GM21825 (cell line): ENCODE results near the gene ACTN2.

Experiments used
- ATAC-seq: cut with Tn5 transposase; IDR thresholded peaks from one replicate; pipeline ENCODE4 v1.9.1; 2021; ENCODE audit warnings: mild to moderate bottlenecking, moderate library complexity; ENCODE audit not compliant: unreplicated experiment

Gene ACTN2

GRCh38 chr1:236734141-236734765 is 48.0 kb downstream of the ACTN2 start:
- no peak for ATAC-seq

DNA sequence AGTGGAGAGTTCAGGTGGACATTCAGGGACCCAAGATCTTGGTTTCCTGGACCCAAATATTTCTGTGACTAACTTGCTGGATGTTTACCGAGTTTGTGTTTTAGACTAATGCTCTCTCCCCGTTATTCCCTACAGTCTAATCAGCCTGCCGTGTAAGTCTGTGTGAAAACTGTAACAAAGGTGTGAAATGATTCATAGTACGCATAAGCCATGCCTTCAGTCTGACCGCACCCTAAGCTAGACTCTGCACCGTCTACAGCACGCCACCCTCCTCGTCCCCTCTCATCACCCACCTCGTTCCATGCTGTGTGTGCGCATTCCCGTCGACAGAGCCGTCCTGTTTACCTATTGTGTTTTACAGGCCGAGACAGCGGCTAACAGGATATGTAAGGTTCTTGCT is 50.5 kb downstream of the ACTN2 start:
- no peak for ATAC-seq

DNA sequence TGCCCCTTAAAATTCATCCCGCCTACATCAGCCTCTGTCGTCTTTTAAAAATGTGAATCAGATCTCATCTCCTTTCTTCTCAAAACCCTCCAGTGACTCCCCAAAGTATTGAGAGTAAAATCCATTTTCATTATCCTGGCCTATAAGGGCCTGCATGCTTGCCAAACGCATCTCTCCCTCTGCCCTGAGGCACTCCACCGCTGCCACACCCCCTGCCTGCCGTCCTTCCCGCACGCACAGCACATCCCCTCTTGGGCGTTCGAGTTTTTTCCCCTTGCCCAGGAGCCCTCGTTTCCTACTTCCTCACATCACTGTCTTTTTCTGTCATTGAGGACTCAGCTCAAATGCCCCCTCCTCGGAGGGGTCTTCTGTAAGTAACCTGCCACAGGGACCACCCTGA is 55.5 kb downstream of the ACTN2 start:
- no peak for ATAC-seq

GRCh38 chr1:236742421-236743160 is 56.3 kb downstream of the ACTN2 start:
- no peak for ATAC-seq

DNA sequence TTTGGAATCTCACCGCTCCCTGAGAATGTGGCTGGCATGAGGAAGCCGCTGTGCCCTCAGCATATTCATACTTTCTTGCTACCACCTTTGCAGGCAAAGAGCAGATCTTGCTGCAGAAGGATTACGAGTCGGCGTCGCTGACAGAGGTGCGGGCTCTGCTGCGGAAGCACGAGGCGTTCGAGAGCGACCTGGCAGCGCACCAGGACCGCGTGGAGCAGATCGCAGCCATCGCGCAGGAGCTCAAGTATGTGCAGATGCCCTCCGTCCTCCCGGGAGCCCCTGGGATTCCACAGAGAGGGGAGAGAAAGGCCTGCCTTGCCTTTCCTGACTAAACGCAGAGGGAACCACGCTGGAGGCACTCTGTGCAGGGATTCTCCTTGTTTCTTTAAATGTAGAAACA is 58.2 kb downstream of the ACTN2 start:
- no peak for ATAC-seq

DNA sequence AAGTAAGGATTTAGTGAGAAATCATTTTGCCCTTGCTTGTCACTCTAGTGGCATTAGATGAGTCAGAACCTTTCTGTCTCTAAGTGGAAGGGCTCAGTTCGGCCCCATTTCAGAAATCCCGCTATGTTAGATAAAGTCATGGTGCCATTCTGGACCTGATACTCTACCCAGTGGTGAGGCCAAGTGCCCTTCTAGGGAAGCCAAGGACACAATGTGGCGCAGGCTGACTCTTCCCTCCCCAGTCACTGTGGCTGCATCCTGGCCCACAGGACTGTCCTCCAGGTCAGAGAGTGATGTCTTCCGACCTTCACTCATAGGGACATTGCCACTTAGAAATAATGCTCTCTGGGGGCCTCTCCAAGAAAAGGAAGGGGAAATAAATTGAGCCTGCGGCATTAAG is 60.5 kb downstream of the ACTN2 start:
- no peak for ATAC-seq

DNA sequence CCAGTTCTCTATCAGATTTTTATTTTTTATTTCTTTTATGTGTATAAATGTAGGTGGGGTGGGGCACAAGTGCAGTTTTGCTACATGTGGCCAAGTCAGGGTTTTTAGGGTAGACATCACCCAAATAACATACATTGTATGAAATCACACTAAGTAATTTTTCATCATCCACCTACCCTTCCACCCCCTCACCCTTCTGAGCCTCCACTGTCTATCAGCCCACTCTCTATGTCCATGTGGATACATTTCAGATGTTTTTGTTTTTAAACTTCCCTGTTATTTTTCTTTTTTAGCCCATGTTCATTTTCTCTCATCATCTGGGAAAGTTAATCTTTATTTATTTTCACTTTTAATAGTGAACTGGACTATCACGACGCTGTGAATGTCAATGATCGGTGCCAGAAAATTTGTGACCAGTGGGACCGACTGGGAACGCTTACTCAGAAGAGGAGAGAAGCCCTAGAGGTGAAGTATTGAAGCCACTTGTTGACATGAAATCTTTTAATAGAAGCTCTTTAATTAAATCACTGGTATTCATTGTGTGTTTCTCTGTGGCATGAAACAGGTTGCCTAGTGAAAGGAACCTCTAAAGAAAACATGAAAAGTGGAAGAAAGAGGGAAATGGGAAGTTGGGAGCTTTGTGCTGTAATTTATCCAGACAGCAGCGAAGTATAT is 61.1 kb downstream of the ACTN2 start:
- ATAC-seq = no peak

DNA sequence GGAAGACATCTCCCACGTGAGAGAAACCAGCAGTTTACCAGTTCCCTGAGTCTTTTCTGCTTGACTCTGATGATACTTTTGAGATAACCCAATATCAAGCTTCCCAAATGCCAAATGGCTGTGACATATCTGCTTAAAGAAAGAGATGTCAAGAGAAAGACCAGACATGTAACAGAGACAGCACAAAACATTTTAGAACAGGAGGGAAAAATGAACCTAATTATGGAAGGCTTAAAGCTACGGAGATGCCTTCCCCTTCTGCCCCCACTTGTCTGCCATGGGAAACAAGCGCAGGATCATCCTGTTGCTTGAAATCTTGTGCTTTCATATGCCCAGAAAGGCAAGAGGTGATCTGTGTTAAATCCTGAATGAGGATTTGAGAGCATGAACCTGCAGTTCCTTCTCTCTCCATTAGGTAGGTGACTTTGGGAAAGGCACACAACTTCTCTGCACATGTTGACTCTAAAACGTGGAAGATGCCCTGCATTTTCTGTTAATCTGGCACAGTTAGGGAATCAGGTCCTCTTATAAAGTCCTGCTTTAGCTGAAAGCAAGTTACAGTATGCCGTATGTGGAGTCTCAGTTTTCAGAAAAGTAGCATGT is 62.1 kb downstream of the ACTN2 start:
- ATAC-seq = no peak

DNA sequence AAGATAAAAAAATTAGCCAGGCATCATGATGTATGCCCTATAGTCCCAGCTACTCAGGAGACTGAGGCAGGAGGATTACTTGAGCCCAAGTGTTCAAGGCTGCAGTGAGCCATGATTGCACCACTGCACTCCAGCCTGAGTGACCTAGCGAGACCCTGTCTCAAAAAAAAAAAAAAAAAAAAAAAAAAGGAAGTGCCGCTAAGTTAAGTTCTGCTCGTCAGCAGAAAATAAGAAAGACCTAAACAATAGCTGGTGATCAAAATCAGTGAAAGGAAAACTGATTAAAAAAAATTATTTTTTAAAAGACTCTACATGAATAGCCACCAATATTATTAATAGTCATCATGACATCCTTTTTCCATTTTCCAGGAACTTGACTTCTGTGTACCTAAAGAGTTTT is 64.6 kb downstream of the ACTN2 start:
- ATAC-seq = no peak

DNA sequence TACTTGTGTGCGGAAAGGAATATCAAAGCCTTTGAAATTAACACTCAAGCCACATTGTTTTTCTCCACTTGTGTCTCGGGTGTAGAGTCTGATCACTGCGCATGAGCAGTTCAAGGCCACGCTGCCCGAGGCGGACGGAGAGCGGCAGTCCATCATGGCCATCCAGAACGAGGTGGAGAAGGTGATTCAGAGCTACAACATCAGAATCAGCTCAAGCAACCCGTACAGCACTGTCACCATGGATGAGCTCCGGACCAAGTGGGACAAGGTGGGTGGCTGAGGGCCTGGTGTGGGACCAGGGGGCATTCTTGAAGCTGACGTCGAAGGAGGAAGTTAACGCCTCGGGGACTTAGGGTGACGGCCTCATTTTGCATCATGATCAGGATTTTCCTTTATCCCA is 65.1 kb downstream of the ACTN2 start:
- no peak for ATAC-seq

- ATAC-seq = no peak
These were observed 65.6 kb downstream of the ACTN2 start for GRCh38 chr1:236751935-236752334.

DNA sequence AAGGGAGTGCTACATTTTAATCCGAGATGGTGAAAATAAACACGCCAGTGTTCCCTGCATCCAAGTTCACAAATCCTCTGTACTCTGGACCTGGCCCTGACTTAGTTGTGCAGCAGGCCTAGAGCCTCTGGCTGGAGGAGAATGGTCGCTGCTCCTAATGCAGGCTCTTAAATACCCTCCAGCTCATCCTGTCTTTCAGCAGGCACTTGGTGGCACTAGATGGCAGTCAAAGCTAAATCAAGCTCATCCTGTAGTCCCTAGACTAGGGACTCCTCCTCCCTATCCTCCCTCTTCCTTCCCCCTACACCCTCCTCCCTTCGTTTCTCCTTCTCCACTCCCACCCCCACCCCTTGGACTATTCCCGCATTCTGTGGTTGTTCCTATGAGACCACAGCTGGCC is 67.2 kb downstream of the ACTN2 start:
- ATAC-seq = no peak

DNA sequence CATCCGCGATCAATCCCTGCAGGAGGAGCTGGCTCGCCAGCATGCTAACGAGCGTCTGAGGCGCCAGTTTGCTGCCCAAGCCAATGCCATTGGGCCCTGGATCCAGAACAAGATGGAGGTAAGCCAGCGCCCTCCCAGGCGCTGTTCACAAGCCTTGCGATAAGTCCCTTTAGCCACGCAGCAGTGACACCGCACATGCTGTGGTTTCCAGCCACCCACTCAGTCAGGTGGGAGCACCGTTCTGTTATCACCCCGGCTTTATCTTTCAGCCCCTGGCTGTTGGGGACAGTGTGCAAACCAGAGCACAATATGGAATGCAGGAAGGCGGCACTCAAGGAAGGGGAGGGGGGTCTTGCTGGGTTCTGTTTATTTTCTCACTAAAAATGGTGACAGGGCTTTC is 67.7 kb downstream of the ACTN2 start:
- no peak for ATAC-seq

DNA sequence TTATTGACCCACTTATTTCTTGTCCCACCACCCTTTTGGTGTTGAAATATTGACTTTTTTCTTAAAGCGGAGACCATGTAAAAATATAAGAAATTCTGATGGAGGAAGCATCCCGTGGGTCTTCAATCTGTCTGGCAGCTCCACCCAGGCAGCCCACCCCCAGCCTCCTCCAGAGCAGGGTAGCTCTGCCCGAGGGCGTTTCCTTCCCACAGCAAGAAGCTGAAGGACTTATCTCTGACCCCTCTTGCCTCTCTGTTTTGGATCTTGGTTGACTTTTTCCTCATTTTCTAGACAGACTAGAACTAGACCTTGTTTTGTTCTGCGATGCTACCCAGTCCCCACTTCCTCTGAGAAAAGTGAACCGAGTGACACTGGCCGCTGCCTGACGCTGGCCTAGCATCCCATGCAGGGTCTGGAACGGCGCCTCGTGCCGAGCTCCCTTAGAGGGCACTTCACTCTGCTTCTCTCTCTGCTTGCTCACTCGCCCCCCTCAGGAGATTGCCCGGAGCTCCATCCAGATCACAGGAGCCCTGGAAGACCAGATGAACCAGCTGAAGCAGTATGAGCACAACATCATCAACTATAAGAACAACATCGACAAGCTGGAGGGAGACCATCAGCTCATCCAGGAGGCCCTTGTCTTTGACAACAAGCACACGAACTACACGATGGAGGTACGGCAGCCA is 68.4 kb downstream of the ACTN2 start:
- ATAC-seq = no peak

GRCh38 chr1:236757640-236758039 is 71.3 kb downstream of the ACTN2 start:
- no peak for ATAC-seq

DNA sequence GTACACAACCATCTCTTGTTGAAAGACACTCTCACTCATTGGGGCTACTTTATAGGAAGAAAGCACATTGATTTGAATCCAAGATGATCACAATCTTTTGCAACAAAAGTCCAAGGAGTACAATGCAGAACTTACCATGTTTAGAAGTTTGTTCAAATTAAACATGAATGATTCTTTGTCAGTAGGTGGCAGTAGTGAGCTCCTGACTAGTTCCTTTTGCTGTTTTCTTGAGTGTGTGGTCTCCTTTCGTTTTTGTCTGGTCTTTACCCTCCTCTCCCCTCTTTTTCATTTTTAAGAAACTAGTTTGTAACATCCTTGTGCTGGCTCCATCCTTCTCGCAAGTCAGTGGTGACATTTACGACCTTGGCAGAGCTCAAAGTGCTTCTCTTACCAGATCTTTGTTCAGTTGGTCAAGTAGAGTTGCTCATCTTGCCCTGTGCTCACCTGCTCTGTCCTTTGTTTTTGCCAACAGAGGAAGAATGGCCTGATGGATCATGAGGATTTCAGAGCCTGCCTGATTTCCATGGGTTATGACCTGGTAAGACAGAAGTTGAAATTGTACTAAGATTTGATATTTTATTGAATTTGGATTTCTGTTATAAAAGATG is 73.1 kb downstream of the ACTN2 start:
- ATAC-seq = no peak

DNA sequence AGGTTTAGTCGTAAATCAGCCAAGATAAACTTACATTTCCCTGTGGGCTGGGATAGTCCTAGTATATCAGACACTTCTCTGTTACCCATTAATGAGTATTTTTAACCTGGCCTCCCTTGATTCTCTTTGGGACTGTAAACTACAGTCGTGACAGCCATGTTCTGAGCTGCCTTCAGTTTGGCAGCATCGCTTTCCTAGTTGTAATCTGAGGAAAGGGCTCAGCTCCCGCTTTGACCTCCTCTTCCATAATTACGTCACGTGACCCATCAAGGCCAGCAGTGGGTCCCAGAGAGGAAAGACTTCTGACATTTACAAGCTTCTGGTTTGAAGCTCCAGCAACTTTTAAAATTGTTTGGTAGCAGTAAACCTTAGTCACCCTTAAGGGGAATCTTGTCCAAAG is 74.2 kb downstream of the ACTN2 start:
- no peak for ATAC-seq

DNA sequence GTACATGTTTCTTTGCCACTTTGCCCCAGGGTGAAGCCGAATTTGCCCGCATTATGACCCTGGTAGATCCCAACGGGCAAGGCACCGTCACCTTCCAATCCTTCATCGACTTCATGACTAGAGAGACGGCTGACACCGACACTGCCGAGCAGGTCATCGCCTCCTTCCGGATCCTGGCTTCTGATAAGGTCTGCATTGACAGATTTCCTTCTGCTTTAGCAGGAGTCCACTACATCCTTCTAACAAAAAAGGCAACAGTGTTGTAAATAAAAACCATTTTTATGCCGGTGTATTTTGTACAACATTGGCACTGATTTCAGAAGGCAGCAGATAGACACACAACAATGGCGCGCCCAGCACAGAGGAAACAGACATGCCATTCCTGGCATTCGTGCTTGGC is 74.7 kb downstream of the ACTN2 start:
- no peak for ATAC-seq

DNA sequence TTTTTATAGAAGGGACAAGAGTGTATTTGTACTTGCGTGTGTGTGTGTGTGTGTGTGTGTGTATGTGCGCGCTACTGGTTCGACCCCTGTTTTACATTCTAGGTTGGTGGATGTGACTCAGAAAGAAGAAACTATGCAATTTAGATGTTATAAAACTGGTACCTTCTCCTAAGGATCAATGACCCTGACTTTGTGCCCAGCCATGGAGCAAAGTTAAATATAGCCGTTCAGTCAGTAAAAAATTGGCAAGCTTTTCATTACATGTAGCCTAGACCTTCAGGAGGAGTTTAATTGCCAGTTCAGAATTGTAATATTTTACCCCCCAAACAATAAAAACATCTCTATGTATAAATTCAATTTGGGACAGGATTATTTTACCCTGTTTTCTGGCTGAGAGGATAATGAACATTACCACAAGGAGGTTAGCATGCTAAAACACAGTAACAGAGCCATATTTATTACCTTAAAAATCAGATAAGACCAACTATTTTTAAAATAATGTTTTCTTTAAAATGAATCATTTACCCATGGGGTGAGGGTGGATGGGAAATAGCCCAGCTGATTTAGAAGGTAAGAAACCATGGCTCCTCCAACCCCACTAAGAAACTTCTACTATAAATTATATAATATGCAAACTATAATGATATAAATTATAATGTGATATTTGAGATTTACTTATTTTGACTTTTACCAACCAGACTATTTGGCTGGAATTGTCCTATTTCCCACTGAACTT is 75.3 kb downstream of the ACTN2 start:
- no peak for ATAC-seq

- no peak for ATAC-seq
These were observed 76.1 kb downstream of the ACTN2 start for GRCh38 chr1:236762410-236762809.
